GM18505 (cell line): ENCODE measurements around the gene ADAMTS12.

ENCODE experiments used
- ATAC-seq: cut with Tn5 transposase; IDR thresholded peaks from one replicate; pipeline ENCODE4 v1.9.1; 2021; ENCODE audit not compliant: unreplicated experiment
- POLR2A ChIP-seq: IDR thresholded peaks from 4 replicates; pipeline ENCODE4 v1.6.1; 2011; ENCODE audit warnings: borderline replicate concordance; ENCODE audit not compliant: insufficient read depth, insufficient read length; ENCODE audit errors: extremely low read depth

The ADAMTS12 gene

DNA sequence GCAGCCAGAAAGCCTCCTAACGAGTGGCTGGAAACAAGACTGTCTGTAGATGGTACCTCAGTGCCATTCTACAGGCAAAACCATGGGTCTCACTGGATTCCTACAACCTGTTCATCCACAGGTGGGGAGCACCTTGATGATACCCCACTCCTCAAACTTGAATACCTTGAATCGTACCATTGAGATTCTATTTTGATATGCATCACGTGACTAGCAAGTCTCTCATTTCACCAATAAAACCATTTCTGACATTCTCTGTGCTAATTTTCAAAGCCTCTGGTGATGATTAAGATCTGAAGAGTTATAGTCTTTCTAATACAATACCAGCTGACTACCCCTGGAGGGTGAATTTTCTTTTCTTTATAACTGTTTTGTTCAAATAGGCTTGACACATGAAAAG, 188.9 kb downstream of the ADAMTS12 start:
- TF ChIP-seq POLR2A: no peak
- no peak for ATAC-seq

DNA sequence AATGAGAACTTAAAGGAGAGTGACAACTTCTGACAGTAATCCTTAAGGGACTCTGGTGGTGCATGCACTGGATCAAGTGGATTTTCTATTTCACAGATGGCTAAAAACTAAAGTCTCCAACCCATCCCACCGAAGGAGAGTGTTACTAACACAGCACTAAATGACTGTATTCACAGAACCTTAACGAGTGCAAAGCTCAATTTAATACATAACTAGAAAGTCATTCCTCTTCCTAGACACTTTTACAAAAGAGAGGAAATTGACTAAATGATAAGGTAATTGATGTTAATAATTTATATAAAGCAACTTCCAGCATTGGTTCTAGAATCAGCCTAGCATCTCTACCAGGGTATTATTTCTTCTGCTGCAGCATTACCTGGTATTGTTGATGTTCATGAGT, 189.8 kb downstream of the ADAMTS12 start:
- ATAC-seq: no peak

DNA sequence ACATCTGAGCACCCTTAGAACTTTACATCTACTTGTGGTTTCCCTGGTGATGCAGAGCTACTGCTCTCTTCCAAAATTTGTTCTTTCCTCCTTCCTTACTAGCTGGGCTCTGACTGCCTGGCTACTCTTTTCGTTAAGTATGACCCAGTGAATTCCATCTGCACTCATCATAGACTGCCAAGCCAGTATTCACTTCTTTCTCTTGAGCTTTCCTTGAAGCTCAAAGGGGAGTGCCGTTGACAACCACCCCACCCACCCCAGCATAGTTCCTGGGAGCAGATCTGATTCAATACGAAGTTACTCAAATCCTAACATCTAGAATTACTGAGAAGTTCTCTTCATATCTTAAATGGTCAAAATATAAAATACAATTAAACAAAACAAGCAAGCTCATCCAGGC, 190.5 kb downstream of the ADAMTS12 start:
- no peak for ATAC-seq
- TF ChIP-seq POLR2A: no peak

More for the DNA sequence above, 189.8 kb downstream of the ADAMTS12 start:
- no peak for TF ChIP-seq POLR2A

DNA sequence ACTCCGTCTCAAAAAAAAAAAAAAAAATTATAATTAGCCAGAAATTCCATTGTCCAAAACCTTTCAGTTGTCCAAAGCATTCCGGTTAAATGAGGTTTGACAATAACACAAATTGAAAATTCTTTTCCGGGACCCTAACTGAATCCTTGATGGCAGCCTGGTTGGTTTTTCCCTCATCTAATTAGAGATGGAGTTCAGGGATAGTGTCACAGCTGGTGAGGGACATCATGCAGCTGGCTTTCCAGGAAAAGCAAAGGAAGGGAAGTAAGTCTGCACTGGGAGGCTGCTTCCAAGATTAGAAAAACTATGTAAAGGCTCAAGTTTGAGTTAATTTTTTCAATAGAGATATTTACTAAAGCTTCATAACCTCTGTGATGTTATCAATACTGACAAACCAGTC, 195.4 kb downstream of the ADAMTS12 start:
- no peak for TF ChIP-seq POLR2A
- no peak for ATAC-seq

DNA sequence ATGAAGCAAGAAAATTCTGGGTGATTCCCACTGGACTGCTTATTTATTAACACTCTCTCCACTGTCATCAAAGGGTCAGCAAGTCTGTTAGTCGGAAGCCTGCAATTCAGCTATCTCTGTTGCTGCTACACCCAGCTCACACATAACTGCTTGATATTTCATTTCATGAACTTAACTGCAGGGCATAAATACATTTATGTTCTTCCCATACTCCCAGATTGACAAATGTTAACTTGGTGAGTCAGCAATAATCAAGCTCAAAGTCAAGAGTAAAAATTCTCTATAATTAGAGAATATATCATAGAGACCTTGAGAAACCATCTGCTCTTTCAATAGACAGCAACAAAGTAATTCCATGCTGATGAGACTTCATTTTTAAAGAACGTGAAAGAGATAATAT, 198.8 kb downstream of the ADAMTS12 start:
- ATAC-seq: no peak
- no peak for TF ChIP-seq POLR2A

DNA sequence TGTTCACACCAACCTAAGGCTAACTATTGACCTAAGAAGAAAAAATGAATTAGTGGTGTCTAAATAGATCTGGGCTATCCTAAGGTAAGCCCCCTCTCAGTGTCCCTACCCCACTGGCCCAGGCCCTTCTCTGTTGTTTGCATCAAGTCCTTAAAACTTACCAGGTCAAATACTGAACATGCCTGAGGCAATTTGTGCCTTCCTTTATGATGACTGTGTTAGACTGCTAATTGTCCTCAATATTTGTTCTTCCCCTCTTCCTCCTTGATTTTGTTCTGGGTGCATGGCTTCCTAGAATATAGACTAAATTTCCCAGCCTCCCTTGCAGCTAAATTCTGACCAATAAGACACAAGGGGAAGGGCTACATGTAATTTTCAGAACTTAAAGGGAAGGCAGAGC, 199.9 kb downstream of the ADAMTS12 start:
- TF ChIP-seq POLR2A: no peak
- no peak for ATAC-seq

DNA sequence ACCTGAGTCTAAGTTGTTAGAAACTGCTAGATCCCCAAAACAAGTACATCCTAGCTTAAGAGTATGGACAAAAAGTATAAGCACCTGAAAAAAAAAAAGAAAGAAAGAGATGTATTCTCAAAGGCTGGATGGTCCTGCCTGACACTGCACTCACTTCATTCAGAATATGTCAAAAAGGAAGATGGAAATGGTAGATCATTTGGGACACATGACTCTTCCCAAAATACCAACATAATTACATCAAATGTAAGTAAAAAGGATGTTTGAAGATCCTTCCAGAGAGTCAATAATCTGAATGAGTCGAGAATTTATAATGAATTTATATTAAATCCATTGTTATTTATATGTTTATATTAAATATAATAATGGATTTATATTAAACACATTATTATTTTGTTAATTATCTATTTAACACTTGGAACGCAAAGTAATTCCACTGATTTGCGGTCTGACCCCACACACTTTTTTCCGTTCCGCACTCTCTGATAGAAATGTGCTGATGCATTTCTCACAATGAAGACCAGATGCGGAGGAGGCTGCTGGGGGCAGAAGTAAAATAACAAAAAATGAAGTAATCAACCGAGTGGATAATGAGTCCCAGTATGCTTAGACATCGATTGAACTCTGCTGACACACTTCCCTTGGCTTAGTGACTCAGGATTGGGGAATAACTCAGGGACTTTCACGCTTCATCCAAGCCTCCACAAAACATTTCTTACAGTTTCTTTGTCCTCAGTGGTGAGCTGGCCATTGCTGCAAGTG, 201.2 kb downstream of the ADAMTS12 start:
- TF ChIP-seq POLR2A: no peak

DNA sequence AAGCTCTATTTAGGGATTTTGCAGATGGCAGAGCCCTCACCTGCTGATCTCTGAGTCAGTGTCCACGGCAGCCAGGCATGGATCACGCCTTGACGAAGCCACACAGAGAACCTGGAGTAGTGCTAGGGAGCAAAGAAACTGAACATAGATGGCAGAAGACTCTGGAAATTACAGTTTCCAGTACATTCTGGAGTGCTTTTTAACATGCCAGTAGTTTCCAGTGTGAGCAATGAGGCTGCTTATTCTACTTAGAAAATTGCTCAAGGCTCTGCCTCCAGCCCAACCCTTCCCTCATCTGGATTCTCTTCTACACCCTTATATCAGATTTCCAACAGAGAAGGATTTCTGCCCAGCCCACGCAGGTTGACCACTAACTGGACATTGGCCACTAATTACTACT, 203.3 kb downstream of the ADAMTS12 start:
- no peak for ATAC-seq
- no peak for TF ChIP-seq POLR2A

More for the DNA sequence above, 201.2 kb downstream of the ADAMTS12 start:
- no peak for ATAC-seq

DNA sequence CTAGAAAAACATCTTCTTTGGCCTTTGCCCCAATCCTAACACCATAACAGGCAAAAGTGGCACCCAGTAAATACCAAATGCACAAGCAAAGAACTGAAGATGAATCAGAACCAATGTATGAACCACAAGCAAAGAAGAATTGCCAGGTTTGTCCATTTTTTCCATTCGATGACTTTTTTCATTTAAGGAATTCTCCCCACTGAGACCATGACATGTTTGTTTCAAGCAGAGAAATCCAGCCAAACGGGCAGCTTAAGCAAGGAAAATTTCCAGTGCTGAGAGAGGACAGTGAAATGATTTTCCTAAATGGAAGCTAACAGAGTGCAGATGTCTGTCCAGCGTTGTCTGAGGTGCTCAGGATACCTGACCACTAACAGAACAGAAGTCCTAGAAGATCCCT, 203.7 kb downstream of the ADAMTS12 start:
- no peak for ATAC-seq
- TF ChIP-seq POLR2A: no peak

DNA sequence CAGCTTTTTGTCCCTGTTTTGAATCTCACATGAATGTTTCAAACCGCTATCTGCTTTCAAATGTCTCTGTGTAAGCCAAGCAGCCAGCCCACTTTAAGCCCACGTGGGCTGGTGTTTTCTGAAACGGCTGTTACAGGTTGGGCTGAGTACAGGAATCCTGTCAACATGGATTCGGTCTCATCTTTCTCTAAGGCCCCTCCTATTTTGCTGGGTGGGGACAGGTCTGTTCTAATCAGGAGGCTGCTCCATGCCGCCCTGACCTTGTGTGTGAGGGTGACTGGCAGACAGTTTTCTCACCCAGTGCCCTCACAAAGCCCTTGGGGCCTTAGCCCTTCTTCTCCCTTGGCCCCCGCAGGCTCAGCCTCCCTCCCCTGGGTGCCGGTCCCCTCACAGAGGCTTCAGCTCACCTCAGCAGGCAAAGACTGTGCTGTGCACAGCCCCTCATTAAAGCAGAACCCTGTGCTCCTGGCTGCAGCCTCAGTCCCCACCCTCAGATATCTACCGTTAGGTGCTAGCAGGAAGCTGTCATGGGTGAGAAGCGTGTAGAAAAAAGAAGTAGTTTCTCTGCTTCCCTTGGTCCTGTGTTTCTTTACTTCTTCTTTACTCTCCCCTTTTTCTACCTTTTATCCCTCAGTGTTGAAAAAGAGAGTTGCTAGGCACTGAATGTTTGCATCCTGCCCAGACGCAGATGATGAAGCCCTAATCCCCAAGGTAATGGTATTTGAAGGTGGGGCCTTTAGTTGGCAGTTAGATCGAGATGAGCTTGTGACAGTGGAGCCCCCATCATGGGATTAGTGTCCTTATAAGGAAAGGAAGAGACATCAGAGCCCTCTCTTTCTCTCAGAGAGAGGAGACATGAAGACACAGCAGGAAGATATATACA, 205.7 kb downstream of the ADAMTS12 start:
- no peak for TF ChIP-seq POLR2A
- no peak for ATAC-seq

DNA sequence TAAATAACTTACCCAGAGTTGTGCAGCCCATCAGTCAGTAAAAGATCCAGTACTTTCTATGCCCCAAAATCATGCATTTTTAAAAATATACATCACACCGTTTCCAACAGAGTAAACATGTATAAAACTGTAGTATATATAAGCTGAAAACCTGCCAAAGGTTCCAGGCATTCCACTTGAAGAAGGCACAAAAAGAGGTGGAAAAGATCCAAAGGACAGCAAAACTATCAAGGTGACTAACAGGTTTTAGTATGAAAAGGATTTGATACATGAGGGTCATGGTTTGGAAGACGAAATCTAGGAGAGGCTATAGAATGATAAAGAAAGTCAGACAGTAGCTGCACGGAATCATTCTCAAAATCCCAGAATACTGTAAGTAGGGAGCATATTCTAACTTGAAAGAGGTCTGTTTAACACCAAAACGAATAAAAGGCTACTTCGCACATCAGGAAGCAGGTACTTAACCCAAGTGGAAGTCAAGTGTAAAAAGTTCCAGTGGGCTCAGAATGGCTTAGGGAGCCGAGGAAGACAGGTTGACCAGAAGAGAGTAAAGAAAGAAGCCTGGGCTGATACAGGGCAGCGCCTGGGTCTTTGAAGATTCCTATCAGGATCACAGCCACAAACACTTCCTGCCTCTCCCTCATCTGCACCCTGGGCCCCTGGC, 207.2 kb downstream of the ADAMTS12 start:
- no peak for TF ChIP-seq POLR2A
- no peak for ATAC-seq

DNA sequence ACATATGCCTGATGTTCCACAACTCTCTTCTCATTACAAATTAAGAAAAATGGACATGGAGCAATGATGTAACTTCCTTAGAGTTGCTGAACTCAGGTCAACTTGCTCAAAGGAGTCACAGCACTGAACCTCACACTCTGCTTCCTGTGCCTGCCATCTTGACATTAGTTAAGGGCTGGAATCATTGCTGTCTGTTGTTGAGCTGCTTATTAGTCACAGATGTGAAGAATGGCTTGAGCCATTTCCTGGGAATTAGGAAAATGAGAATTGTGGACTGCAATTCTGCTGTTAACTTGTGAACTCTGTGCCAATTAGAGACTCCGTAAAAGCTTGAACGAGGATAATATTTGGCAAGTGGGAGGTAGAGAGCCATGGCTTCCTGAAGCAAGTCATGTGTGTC, 212.0 kb downstream of the ADAMTS12 start:
- no peak for ATAC-seq

DNA sequence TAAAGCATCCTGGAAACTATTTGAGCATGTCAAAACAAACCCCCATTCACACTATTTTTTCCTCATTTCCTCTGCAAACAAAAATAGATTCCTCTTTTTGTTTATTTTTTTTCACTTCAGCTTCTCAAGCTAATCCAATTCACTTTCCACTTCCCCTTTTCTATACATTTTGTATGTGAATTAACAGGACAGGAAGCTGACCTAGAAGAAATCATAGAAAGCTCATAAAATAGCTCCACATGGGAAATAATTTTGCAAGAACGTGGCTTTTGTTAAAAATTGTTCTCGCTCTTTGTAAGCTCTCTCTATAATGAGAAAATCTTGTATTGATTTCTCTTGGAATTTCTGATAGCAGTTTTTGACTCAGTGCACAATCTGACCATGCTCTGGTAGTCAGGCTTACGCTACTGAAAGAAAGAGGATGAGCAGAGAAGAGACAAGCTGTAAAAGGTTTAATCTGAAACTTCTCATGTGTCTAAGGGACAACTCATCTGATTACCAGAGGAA, 215.8 kb downstream of the ADAMTS12 start:
- peak; percentile 80 for ATAC-seq
- no peak for TF ChIP-seq POLR2A

More for the DNA sequence above, 212.0 kb downstream of the ADAMTS12 start:
- TF ChIP-seq POLR2A: no peak
